GM23338 (cell line): ENCODE data around the gene PLA2G1B.

Experiments used
- EZH2 ChIP-seq: fragments of 200-600 bp; sonication (generic); IDR thresholded peaks from one replicate; pipeline ENCODE4 v1.8.0; 2017; ENCODE audit warnings: antibody characterized with exemption, mild to moderate bottlenecking, low read depth; ENCODE audit not compliant: unreplicated experiment
- EZH2phosphoT487 ChIP-seq: fragments of 200-600 bp; sonication (generic); IDR thresholded peaks from one replicate; pipeline ENCODE4 v1.8.1; 2018; ENCODE audit warnings: antibody characterized with exemption; ENCODE audit not compliant: unreplicated experiment
- NANOG ChIP-seq: IDR thresholded peaks from 2 replicates; pipeline ENCODE4 v1.6.1; 2016; ENCODE audit warnings: antibody characterized with exemption, borderline replicate concordance
- POLR2AphosphoS5 ChIP-seq: IDR thresholded peaks from 2 replicates; pipeline ENCODE4 v1.6.1; 2016; ENCODE audit warnings: antibody characterized with exemption, low read depth
- TF ChIP-seq, protein P1 (sequence below), 2 experiments: fragments of 200-600 bp in 1 of 2; sonication (generic) in 1 of 2; conservative IDR thresholded peaks; 2 replicates each; pipeline versions ENCODE4 v1.5.1 to v1.6.1; 2016 to 2017; ENCODE audit warnings: antibody characterized with exemption in 2 of 2, low read depth in 2 of 2, mild to moderate bottlenecking in 2 of 2, moderate library complexity in 1 of 2
- TF ChIP-seq, protein P2 (sequence below): IDR thresholded peaks from 2 replicates; pipeline ENCODE4 v1.6.1; 2016; ENCODE audit warnings: antibody characterized with exemption
- TF ChIP-seq, protein P3 (sequence below): fragments of 250-450 bp; sonication (Bioruptor Pico); IDR thresholded peaks from 2 replicates; pipeline ENCODE4 v1.5.0; 2020; ENCODE audit warnings: mild to moderate bottlenecking, moderate library complexity
- TF ChIP-seq, protein P4 (sequence below): IDR thresholded peaks from one replicate; pipeline ENCODE4 v1.6.1; 2018; ENCODE audit warnings: antibody characterized with exemption; ENCODE audit not compliant: unreplicated experiment

DNA sequence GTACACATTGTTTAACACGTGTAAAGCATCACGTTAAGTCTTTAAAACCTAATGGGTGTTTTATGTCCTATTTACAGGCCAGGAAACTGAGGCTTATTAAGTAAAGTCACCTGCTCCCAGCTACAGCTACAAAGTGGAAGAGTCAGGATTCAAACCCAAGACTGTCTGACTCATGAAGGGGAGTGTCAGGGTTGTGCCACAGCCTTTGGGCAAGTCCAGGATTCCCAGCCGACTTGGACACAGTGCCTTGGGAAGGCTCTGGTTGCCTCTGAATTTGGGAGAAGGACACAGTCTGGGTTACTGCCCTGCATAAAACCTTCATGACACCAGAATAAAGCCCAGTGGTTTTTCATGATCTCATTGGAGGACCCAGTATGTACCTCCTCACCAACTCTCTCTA lies 43.2 kb downstream of the PLA2G1B start:
- TF ChIP-seq, protein P1, sequence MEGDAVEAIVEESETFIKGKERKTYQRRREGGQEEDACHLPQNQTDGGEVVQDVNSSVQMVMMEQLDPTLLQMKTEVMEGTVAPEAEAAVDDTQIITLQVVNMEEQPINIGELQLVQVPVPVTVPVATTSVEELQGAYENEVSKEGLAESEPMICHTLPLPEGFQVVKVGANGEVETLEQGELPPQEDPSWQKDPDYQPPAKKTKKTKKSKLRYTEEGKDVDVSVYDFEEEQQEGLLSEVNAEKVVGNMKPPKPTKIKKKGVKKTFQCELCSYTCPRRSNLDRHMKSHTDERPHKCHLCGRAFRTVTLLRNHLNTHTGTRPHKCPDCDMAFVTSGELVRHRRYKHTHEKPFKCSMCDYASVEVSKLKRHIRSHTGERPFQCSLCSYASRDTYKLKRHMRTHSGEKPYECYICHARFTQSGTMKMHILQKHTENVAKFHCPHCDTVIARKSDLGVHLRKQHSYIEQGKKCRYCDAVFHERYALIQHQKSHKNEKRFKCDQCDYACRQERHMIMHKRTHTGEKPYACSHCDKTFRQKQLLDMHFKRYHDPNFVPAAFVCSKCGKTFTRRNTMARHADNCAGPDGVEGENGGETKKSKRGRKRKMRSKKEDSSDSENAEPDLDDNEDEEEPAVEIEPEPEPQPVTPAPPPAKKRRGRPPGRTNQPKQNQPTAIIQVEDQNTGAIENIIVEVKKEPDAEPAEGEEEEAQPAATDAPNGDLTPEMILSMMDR (conservative IDR thresholded peaks at IDR 0.05; ENCODE audit: low read depth in 2 of 2), result no peak
- no peak for TF ChIP-seq POLR2AphosphoS5
- TF ChIP-seq, protein P2, sequence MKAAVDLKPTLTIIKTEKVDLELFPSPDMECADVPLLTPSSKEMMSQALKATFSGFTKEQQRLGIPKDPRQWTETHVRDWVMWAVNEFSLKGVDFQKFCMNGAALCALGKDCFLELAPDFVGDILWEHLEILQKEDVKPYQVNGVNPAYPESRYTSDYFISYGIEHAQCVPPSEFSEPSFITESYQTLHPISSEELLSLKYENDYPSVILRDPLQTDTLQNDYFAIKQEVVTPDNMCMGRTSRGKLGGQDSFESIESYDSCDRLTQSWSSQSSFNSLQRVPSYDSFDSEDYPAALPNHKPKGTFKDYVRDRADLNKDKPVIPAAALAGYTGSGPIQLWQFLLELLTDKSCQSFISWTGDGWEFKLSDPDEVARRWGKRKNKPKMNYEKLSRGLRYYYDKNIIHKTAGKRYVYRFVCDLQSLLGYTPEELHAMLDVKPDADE, result no peak
- TF ChIP-seq NANOG, result no peak
- TF ChIP-seq, protein P3, sequence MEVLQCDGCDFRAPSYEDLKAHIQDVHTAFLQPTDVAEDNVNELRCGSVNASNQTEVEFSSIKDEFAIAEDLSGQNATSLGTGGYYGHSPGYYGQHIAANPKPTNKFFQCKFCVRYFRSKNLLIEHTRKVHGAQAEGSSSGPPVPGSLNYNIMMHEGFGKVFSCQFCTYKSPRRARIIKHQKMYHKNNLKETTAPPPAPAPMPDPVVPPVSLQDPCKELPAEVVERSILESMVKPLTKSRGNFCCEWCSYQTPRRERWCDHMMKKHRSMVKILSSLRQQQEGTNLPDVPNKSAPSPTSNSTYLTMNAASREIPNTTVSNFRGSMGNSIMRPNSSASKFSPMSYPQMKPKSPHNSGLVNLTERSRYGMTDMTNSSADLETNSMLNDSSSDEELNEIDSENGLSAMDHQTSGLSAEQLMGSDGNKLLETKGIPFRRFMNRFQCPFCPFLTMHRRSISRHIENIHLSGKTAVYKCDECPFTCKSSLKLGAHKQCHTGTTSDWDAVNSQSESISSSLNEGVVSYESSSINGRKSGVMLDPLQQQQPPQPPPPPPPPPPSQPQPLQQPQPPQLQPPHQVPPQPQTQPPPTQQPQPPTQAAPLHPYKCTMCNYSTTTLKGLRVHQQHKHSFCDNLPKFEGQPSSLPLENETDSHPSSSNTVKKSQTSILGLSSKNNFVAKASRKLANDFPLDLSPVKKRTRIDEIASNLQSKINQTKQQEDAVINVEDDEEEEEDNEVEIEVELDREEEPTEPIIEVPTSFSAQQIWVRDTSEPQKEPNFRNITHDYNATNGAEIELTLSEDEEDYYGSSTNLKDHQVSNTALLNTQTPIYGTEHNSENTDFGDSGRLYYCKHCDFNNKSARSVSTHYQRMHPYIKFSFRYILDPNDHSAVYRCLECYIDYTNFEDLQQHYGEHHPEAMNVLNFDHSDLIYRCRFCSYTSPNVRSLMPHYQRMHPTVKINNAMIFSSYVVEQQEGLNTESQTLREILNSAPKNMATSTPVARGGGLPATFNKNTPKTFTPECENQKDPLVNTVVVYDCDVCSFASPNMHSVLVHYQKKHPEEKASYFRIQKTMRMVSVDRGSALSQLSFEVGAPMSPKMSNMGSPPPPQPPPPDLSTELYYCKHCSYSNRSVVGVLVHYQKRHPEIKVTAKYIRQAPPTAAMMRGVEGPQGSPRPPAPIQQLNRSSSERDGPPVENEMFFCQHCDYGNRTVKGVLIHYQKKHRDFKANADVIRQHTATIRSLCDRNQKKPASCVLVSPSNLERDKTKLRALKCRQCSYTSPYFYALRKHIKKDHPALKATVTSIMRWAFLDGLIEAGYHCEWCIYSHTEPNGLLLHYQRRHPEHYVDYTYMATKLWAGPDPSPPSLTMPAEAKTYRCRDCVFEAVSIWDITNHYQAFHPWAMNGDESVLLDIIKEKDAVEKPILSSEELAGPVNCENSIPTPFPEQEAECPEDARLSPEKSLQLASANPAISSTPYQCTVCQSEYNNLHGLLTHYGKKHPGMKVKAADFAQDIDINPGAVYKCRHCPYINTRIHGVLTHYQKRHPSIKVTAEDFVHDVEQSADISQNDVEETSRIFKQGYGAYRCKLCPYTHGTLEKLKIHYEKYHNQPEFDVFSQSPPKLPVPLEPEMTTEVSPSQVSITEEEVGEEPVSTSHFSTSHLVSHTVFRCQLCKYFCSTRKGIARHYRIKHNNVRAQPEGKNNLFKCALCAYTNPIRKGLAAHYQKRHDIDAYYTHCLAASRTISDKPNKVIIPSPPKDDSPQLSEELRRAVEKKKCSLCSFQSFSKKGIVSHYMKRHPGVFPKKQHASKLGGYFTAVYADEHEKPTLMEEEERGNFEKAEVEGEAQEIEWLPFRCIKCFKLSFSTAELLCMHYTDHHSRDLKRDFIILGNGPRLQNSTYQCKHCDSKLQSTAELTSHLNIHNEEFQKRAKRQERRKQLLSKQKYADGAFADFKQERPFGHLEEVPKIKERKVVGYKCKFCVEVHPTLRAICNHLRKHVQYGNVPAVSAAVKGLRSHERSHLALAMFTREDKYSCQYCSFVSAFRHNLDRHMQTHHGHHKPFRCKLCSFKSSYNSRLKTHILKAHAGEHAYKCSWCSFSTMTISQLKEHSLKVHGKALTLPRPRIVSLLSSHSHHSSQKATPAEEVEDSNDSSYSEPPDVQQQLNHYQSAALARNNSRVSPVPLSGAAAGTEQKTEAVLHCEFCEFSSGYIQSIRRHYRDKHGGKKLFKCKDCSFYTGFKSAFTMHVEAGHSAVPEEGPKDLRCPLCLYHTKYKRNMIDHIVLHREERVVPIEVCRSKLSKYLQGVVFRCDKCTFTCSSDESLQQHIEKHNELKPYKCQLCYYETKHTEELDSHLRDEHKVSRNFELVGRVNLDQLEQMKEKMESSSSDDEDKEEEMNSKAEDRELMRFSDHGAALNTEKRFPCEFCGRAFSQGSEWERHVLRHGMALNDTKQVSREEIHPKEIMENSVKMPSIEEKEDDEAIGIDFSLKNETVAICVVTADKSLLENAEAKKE (CRISPR knock-in tag), result no peak
- no peak for TF ChIP-seq EZH2phosphoT487
- TF ChIP-seq, protein P4, sequence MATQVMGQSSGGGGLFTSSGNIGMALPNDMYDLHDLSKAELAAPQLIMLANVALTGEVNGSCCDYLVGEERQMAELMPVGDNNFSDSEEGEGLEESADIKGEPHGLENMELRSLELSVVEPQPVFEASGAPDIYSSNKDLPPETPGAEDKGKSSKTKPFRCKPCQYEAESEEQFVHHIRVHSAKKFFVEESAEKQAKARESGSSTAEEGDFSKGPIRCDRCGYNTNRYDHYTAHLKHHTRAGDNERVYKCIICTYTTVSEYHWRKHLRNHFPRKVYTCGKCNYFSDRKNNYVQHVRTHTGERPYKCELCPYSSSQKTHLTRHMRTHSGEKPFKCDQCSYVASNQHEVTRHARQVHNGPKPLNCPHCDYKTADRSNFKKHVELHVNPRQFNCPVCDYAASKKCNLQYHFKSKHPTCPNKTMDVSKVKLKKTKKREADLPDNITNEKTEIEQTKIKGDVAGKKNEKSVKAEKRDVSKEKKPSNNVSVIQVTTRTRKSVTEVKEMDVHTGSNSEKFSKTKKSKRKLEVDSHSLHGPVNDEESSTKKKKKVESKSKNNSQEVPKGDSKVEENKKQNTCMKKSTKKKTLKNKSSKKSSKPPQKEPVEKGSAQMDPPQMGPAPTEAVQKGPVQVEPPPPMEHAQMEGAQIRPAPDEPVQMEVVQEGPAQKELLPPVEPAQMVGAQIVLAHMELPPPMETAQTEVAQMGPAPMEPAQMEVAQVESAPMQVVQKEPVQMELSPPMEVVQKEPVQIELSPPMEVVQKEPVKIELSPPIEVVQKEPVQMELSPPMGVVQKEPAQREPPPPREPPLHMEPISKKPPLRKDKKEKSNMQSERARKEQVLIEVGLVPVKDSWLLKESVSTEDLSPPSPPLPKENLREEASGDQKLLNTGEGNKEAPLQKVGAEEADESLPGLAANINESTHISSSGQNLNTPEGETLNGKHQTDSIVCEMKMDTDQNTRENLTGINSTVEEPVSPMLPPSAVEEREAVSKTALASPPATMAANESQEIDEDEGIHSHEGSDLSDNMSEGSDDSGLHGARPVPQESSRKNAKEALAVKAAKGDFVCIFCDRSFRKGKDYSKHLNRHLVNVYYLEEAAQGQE, result no peak
- TF ChIP-seq EZH2, result no peak
